HG02943 (cell line): ENCODE measurements around the gene TTC28.

Source experiments
- ATAC-seq: cut with Tn5 transposase; IDR thresholded peaks from one replicate; pipeline ENCODE4 v1.9.1; 2021; ENCODE audit warnings: mild to moderate bottlenecking, low read depth, moderate library complexity; ENCODE audit not compliant: unreplicated experiment

The TTC28 gene

DNA sequence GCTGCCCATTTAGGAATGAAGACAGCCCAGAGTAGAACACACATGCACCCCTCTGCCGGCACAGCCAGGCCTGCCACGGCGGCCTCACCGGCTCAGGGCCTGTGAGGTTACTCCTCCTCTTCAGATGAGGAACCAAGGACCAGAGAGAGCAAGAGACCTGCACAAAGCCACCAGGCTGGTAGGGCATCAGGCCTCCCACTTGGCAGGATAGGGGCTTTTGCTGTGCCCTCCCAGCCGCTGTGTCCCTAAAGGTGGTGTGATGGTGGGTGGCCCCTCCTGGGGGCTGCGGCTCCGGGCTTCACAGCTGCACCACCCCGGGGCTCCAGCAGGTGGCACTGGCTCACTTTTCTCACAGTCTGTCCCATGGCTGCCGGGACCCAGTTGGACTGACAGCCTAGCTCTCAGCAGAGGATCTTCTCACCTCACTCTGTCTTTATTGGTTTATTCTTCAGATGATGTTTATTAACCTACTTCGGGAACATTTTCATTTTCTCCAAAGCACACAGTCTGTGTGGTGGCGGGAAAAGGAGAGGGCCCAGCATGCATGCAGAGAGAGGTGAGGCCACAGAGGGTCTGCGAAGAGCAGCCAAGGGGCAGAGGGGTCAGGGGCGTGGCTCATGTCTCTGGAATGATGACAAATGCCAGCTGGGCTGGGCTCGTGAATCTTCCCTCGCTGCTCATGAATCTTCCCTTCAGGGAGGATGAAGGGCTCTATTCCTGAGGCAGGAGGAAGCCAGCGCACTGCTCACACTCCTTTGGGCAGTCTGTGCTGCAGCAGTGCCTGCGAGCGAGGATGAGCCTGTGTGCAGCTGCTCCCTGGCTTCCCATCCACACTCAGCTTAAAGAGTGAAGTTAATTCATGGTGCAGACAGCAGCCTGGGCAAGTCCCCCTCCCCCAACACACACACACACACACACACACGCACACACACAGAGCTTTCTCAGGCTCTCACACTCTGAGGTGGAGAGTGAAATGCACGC is 659.5 kb downstream of the TTC28 start:
- no peak for ATAC-seq

GRCh38 chr22:28019360-28019759 is 660.3 kb downstream of the TTC28 start:
- ATAC-seq, result no peak

DNA sequence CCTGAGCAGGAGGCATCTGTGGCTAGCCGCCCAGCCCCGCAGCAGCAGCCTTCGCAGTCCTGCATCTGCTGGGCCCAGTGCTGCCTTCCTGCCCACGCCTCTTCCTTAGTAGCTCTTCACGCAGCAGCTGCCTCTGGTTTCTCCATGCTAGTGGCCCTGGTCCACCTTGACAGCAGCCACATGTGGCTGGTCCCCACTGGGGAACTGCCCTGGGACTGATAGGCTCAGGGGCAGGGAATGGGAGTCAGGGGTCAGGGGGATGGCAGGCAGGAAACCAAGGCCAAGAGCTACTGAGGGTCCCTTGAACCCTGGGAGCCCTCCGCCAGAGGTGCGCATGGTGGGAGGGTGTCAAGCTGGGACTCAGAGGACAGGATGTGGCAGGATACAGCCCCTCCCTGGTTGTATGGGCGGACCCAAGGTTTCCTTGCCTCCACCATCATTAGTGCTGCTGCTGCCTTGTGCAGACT is 661.1 kb downstream of the TTC28 start:
- no peak for ATAC-seq

- ATAC-seq, result no peak
Measured at GRCh38 chr22:28017859-28018258, 661.8 kb downstream of the TTC28 start.

DNA sequence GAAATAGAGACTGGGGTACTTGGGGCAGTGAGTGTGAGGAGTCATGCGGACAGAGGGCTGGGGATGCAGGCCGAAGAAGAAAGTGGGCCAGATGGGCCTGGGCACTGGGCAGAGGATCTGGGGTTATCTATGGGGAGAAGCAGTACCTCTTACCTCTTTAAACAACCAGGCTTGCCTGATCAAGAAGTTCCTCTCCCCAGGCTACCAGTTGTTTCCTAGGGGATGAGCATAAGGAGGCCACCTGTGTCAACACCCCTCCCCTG is 662.2 kb downstream of the TTC28 start:
- no peak for ATAC-seq

- no peak for ATAC-seq
Measured at GRCh38 chr22:28016781-28017557, 662.7 kb downstream of the TTC28 start.

GRCh38 chr22:28015676-28016601 is 663.7 kb downstream of the TTC28 start:
- no peak for ATAC-seq

GRCh38 chr22:28015046-28015425 is 664.6 kb downstream of the TTC28 start:
- ATAC-seq, result no peak

- no peak for ATAC-seq
Measured at GRCh38 chr22:28014211-28015045, 665.2 kb downstream of the TTC28 start.

DNA sequence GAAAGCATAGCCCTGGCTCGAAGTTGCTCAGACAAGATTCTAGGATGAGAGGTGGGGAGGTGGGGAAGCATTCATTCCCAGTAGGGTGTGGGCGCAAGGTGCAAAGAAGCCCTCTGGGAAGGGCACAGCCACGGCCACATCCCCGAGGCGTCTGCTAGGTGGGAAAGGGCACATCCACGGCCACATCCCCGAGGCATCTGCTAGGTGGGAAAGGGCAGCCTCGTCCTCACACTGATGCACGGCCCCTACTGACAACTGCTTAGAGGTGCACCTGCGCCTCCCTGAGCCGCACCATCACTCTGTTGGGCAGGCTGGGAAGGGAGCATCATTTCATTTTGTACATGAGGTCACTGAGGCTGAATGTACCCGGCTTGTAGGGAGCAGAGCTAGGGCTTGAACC is 666.0 kb downstream of the TTC28 start:
- ATAC-seq, result no peak

DNA sequence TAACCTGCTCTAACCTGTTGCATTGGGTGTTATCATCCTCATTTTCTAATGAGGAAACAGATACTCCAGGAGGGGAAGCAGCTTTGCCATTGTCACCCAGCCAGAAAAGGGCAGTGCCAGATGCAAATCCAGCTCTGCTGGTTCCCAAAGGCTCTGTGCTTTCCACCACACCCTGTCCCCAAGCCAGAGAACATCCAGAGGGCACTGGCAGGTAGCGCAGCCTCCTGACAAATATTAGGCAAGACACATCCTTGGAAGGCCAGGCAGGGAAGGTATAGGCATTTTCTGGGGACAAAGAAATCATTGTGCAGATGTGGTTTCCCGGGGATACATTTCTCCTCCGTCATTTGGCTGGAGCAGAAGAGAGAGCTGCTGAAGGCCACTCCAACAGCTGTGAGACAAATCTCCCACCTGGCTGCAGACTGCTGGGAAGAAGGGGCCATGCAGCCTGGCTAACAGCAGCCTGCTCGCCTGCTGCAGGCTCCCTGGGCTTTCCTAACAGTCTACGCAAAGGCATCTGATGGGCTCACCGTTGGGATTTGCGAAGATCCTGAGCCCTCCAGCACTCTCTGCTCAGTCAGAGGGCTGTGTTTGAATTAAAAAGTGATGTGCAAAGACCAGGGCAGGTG is 666.7 kb downstream of the TTC28 start:
- no peak for ATAC-seq

DNA sequence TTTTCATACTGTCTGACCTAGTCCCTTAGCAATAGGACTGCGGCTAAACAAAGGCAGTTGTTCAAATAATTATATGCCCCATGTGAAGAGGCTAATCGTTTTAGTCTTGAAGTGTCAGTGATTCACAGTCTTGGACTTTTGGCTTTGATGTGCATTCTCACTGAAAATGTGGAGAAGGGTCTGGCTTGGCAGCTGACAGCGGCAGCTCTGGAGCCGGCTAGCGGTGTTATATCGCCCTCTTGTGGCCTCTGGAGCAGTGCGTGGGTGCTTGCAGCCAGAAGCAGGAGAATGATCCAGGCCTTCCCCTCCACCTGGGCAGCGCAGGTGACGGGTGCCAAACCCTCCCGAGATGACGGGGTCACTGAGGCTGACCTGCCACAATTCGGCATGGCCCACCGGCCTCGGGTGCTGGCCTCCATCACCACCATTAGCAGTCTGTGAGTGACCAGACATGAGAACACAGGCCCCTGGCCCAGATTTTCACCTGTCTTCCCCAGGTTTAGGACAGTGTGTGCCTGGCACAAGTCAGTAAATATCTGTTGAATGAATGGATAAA is 670.3 kb downstream of the TTC28 start:
- no peak for ATAC-seq

DNA sequence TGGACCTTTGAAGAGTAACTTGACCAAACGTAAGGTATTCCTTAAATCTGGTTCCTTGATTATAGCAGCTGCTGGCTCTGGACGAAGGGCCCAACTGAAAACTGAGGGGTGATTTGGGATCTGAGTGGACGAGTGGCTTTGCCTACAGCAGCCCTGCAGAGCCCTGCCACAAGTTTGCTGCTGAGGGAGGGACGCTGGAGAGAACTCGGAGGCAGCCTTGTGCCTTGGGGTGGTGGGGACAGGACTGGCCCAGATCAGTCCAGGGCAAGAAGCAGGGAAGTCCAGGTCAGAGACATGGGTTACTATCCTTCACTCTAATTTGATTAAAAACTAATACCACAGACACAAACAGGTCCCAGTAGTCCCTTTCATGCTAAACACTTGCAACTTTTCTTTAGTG is 671.0 kb downstream of the TTC28 start:
- ATAC-seq, result no peak

GRCh38 chr22:28008056-28008455 is 671.6 kb downstream of the TTC28 start:
- no peak for ATAC-seq

DNA sequence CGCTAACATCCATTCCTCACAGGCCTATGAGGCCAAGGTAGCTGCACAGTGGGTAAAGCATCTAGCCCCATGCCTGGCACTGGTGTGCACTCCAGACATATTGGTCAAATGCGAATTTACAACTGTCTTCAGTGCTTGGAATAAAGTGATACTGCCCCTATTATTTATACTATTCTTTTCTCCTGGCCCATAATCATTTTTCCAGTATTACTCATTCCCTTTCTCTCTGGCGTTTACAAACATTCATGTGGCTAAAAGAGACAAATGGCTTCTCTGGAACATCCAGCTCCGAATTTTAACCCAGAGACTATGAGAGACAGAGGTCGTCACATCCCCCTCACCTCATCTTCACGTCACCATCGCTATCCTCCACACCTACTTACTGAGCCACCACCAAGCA is 673.4 kb downstream of the TTC28 start:
- no peak for ATAC-seq

- no peak for ATAC-seq
Measured at GRCh38 chr22:28005513-28005912, 674.1 kb downstream of the TTC28 start.

- ATAC-seq, result no peak
Measured at GRCh38 chr22:28004021-28004420, 675.6 kb downstream of the TTC28 start.

GRCh38 chr22:28002863-28003565 is 676.6 kb downstream of the TTC28 start:
- ATAC-seq, result no peak
